Ovary (tissue), 3 donors: Measurements from ENCODE around the gene PSKH1.

ENCODE experiments used
- CTCF ChIP-seq, 3 donors: fragments of 450-650 bp in 2 of 3; fragments of 200-600 bp in 1 of 3; IDR thresholded peaks; one replicate each; pipeline versions ENCODE4 v1.5.1 to v1.8.0; 2016 to 2022; ENCODE audit warnings: antibody characterized with exemption in 3 of 3, mild to moderate bottlenecking in 1 of 3
- POLR2A ChIP-seq: fragments of 450-650 bp; IDR thresholded peaks from one replicate; pipeline ENCODE4 v1.6.1; 2017; ENCODE audit warnings: antibody characterized with exemption, mild to moderate bottlenecking, moderate library complexity
- donor health status: DM: no; HTN: no; CAD: no.

GRCh38 chr16:67928147-67928546 is 35.1 kb downstream of the PSKH1 start:
- TF ChIP-seq CTCF (IDR thresholded peaks at IDR 0.05): no peak
- TF ChIP-seq POLR2A: no peak
